ENCODE data around the gene ZNF253.

- TF ChIP-seq EZH2 (IDR thresholded peaks at IDR 0.05), result no peak
- no peak for TF ChIP-seq POLR2AphosphoS5 (IDR thresholded peaks at IDR 0.05; ENCODE audit: borderline replicate concordance, low read depth, low read length)
Observed at GRCh38 chr19:19900729-19901444, 35.2 kb downstream of the ZNF253 start, which contains the start of gene ZNF93.
